SK-N-SH (cell line): ENCODE data around the gene HLA-DQB1. TPM values are rescaled to one million over a fixed set of nuclear protein-coding genes. Genes with fewer than 3 reads are reported as not detected.

ENCODE experiments used
- CTCF ChIA-PET: fragments of 300-600, 350-600 bp; formaldehyde crosslinking; extraction: SDS; loops from one replicate; lab custom pipeline; 2021; lab: Yijun Ruan, JAX
- POLR2A ChIA-PET: fragments of 350-600 bp; sonication (Branson Sonifier 250); formaldehyde crosslinking; extraction: SDS; loops from one replicate; lab custom pipeline; 2020; ENCODE audit warnings: antibody characterized with exemption, inconsistent platforms; lab: Yijun Ruan, JAX
- DNase-seq: peaks from one replicate; pipeline ENCODE4 v3.0.0; 2012
- H2AFZ ChIP-seq: fragments of 200-600 bp; sonication (generic); 2 replicates; pipeline ENCODE4 v1.8.1; 2016; ENCODE audit warnings: antibody characterized with exemption, mild to moderate bottlenecking, low read depth
- H3F3A ChIP-seq: fragments of 200-600 bp; sonication (generic); replicated peaks from 2 replicates; pipeline ENCODE3; 2016; ENCODE audit warnings: antibody characterized with exemption, mild to moderate bottlenecking; ENCODE audit not compliant: insufficient read depth
- H3K27ac ChIP-seq, 2 experiments: fragments of 200-500 bp in 1 of 2; fragments of 200-600 bp in 1 of 2; sonication (Bioruptor generic) in 1 of 2; sonication (generic), shearing (Covaris generic) in 1 of 2; 2 replicates each; pipeline versions ENCODE4 v1.5.1 to v1.6.1; 2014 to 2016; ENCODE audit warnings: low read depth in 2 of 2, inconsistent platforms in 1 of 2, low read length in 1 of 2, mild to moderate bottlenecking in 1 of 2, mixed read lengths in 1 of 2
- H3K27me3 ChIP-seq: fragments of 200-600 bp; sonication (generic), shearing (Covaris generic); 2 replicates; pipeline ENCODE4 v1.6.1; 2016; ENCODE audit warnings: mixed run types; ENCODE audit not compliant: insufficient read depth
- H3K36me3 ChIP-seq, 2 experiments: fragments of 200-500 bp in 1 of 2; fragments of 200-600 bp in 1 of 2; sonication (Bioruptor generic) in 1 of 2; sonication (generic) in 1 of 2; replicated peaks in 1 of 2; 2 replicates each; pipeline versions ENCODE3 to v1.5.1; 2014 to 2016; ENCODE audit warnings: low read length in 1 of 2, mild to moderate bottlenecking in 1 of 2; ENCODE audit not compliant: insufficient read depth in 2 of 2, control insufficient read depth in 1 of 2
- H3K4me1 ChIP-seq, 2 experiments: fragments of 200-500 bp in 1 of 2; fragments of 200-600 bp in 1 of 2; sonication (Bioruptor generic) in 1 of 2; sonication (generic), shearing (Covaris generic) in 1 of 2; 2 replicates each; pipeline versions ENCODE4 v1.5.1 to v1.6.1; 2014 to 2016; ENCODE audit warnings: low read depth in 1 of 2, low read length in 1 of 2, mixed run types in 1 of 2; ENCODE audit not compliant: insufficient read depth in 2 of 2, control insufficient read depth in 1 of 2
- H3K4me2 ChIP-seq: fragments of 200-600 bp; sonication (generic), shearing (Covaris generic); 2 replicates; pipeline ENCODE4 v1.6.1; 2017; ENCODE audit warnings: mixed run types
- H3K4me3 ChIP-seq, 2 experiments: fragments of 200-500 bp in 1 of 2; fragments of 200-600 bp in 1 of 2; sonication (Bioruptor generic) in 1 of 2; sonication (generic), shearing (Covaris generic) in 1 of 2; 2 replicates each; pipeline versions ENCODE4 v1.5.1 to v1.8.1; 2014 to 2016; ENCODE audit warnings: low read depth in 2 of 2, inconsistent platforms in 1 of 2, low read length in 1 of 2, mild to moderate bottlenecking in 1 of 2, mixed read lengths in 1 of 2, moderate library complexity in 1 of 2
- H3K79me2 ChIP-seq: fragments of 200-600 bp; sonication (generic); 2 replicates; pipeline ENCODE4 v1.8.1; 2017; ENCODE audit warnings: mild to moderate bottlenecking; ENCODE audit not compliant: insufficient read depth
- H3K9ac ChIP-seq: fragments of 200-600 bp; sonication (generic); 2 replicates; pipeline ENCODE4 v1.6.1; 2017; ENCODE audit warnings: mixed run types
- H3K9me2 ChIP-seq: fragments of 200-600 bp; sonication (generic); 2 replicates; pipeline ENCODE4 v1.6.1; 2017; ENCODE audit warnings: mixed run types
- H3K9me3 ChIP-seq: fragments of 200-600 bp; sonication (generic); 2 replicates; pipeline ENCODE4 v1.6.1; 2017; ENCODE audit warnings: mixed run types, mild to moderate bottlenecking, moderate library complexity
- H4K20me1 ChIP-seq: fragments of 200-600 bp; sonication (generic); 2 replicates; pipeline ENCODE4 v1.6.1; 2017; ENCODE audit warnings: mild to moderate bottlenecking, mixed run types; ENCODE audit not compliant: insufficient read depth
- CHD2 ChIP-seq: fragments of 150-350 bp; IDR thresholded peaks from 2 replicates; pipeline ENCODE4 v1.6.1; 2018; ENCODE audit warnings: low read length; ENCODE audit not compliant: partially characterized antibody
- CTCF ChIP-seq: fragments of 200-600 bp; sonication (generic); IDR thresholded peaks from 2 replicates; pipeline ENCODE4 v1.6.1; 2017; ENCODE audit warnings: antibody characterized with exemption, mild to moderate bottlenecking, moderate library complexity
- ELF1 ChIP-seq: IDR thresholded peaks from 2 replicates; pipeline ENCODE4 v1.4.0; 2012
- EP300 ChIP-seq, 2 experiments: IDR thresholded peaks; 2 replicates each; pipeline versions ENCODE4 v1.4.0 to v1.6.1; 2012; ENCODE audit warnings: borderline replicate concordance in 1 of 2, low read depth in 1 of 2, low read length in 1 of 2
- FOSL2 ChIP-seq: IDR thresholded peaks from 2 replicates; pipeline ENCODE4 v1.4.0; 2012; ENCODE audit warnings: low read depth, mild to moderate bottlenecking, moderate library complexity, borderline replicate concordance
- GABPA ChIP-seq: IDR thresholded peaks from 2 replicates; pipeline ENCODE4 v1.4.0; 2012; ENCODE audit warnings: low read depth, mild to moderate bottlenecking
- MEF2A ChIP-seq: IDR thresholded peaks from 2 replicates; pipeline ENCODE4 v1.4.0; 2012; ENCODE audit warnings: low read depth, borderline replicate concordance
- MXI1 ChIP-seq: IDR thresholded peaks from 2 replicates; pipeline ENCODE4 v1.6.1; 2012; ENCODE audit warnings: mild to moderate bottlenecking, low read depth, low read length, improper control_type of control experiment
- RCOR1 ChIP-seq: fragments of 150-350 bp; IDR thresholded peaks from 2 replicates; pipeline ENCODE4 v1.6.1; 2017; ENCODE audit warnings: antibody characterized with exemption, low read length
- REST ChIP-seq: IDR thresholded peaks from 2 replicates; pipeline ENCODE4 v1.6.1; 2012; ENCODE audit warnings: mild to moderate bottlenecking, low read depth, low read length, moderate library complexity
- RXRA ChIP-seq: IDR thresholded peaks from 2 replicates; pipeline ENCODE4 v1.4.0; 2012; ENCODE audit warnings: low read depth, mild to moderate bottlenecking, borderline replicate concordance
- SMC3 ChIP-seq: IDR thresholded peaks from 2 replicates; pipeline ENCODE4 v1.6.1; 2012; ENCODE audit warnings: low read depth, low read length, improper control_type of control experiment
- TAF1 ChIP-seq: IDR thresholded peaks from 2 replicates; pipeline ENCODE4 v1.6.1; 2012; ENCODE audit warnings: low read depth, mild to moderate bottlenecking, low read length, moderate library complexity, borderline replicate concordance
- TCF12 ChIP-seq: IDR thresholded peaks from 2 replicates; pipeline ENCODE4 v1.4.0; 2012
- USF1 ChIP-seq: IDR thresholded peaks from 2 replicates; pipeline ENCODE4 v1.4.0; 2012; ENCODE audit warnings: low read depth, borderline replicate concordance
- USF2 ChIP-seq: fragments of 150-350 bp; IDR thresholded peaks from 2 replicates; pipeline ENCODE4 v1.6.1; 2017; ENCODE audit warnings: antibody characterized with exemption, low read length, low read depth, borderline replicate concordance
- YY1 ChIP-seq: IDR thresholded peaks from 2 replicates; pipeline ENCODE4 v1.4.0; 2012; ENCODE audit warnings: low read depth, mild to moderate bottlenecking
- WGBS: methylation state at CpG from one replicate; pipeline ENCODE4 v1.1.6; 2017; ENCODE audit warnings: low lambda C conversion rate; 5-methylcytosine and 5-hydroxymethylcytosine counted together
- polyA plus RNA-seq, 3 experiments: library from polyadenylated mRNA; depleted of rRNA; stranded (reverse); fragments of >200 nt; gene quantifications; 2 replicates each; pipeline ENCODE4 v1.2.3, GENCODE V29; 2012

The HLA-DQB1 gene
- polyA plus RNA-seq, 1 of the 3 experiments (the other 2 are of a cell fraction), result not detected

- ChIA-PET POLR2A (no interaction called here), CTCF (interaction anchor here (0.6 to 1.1 kb wide), 2 partner anchors 79 to 189 kb away, joined by 3 to 4 read pairs; no protein-coding TSS in a partner anchor)
- no peaks in the 10 kb centered on the region for H3K79me2 ChIP-seq
- no peak overlapping the region for H3K4me3 ChIP-seq
- no peaks in the 10 kb centered on the region for H3K9me2 ChIP-seq
- H3K4me2 ChIP-seq, result no peak overlapping the region
- DNase-seq, result no peak
- H3K27ac ChIP-seq, result no peak overlapping the region
- no peak overlapping the region for H3K9ac ChIP-seq
- H3K36me3 ChIP-seq, result no peaks in the 10 kb centered on the region
- no peak overlapping the region for H2AFZ ChIP-seq
- no peaks in the 10 kb centered on the region for H3K9me3 ChIP-seq
- H3K4me1 ChIP-seq, result no peaks in the 10 kb centered on the region
- TF ChIP-seq YY1 (no peak), SMC3 (no peak), EP300 (IDR thresholded peaks at IDR 0.05; ENCODE audit: borderline replicate concordance in 1 of 2, low read depth in 1 of 2, low read length in 1 of 2) (no peak), ELF1 (no peak), REST (no peak), USF2 (no peak), MEF2A (no peak), TAF1 (no peak), TCF12 (no peak), GABPA (no peak), USF1 (no peak), RXRA (no peak)
- no peaks in the 10 kb centered on the region for H3F3A ChIP-seq
- no peaks in the 10 kb centered on the region for H4K20me1 ChIP-seq
- 0% methylated on average over 3 of the region's 3 CpGs for WGBS
- no peaks in the 10 kb centered on the region for H3K27me3 ChIP-seq
These were observed 45.1 kb downstream of the HLA-DQB1 start for GRCh38 chr6:32621372-32621771.

- no peaks in the 10 kb centered on the region for H3K9me2 ChIP-seq
- no peaks in the 10 kb centered on the region for H3K4me1 ChIP-seq
- DNase-seq, result no peak
- TF ChIP-seq FOSL2, result no peak
- TF ChIP-seq USF1, result no peak
- no peak for TF ChIP-seq TCF12
- TF ChIP-seq CTCF, result no peak
- TF ChIP-seq RXRA, result no peak
- TF ChIP-seq RCOR1, result no peak
- TF ChIP-seq CHD2, result no peak
- no peak for TF ChIP-seq MXI1
- TF ChIP-seq, all 33 proteins: peak for 0
- no peaks in the 10 kb centered on the region for H3K9me3 ChIP-seq
- H3K27me3 ChIP-seq, result no peaks in the 10 kb centered on the region
- no peaks in the 10 kb centered on the region for H4K20me1 ChIP-seq
- H3F3A ChIP-seq, result no peaks in the 10 kb centered on the region
- H3K27ac ChIP-seq, result no peak overlapping the region
- no peak overlapping the region for H3K4me3 ChIP-seq
- WGBS, result 9% methylated on average over 1 of the region's 1 CpG
- no peak overlapping the region for H3K9ac ChIP-seq
- POLR2A ChIA-PET, result no interaction called here
- H3K36me3 ChIP-seq, result no peaks in the 10 kb centered on the region
- CTCF ChIA-PET, result interaction anchor here (0.6 kb wide), 1 partner anchor 250 kb away, joined by 3 read pairs; no protein-coding TSS in a partner anchor
- no peaks in the 10 kb centered on the region for H3K79me2 ChIP-seq
- H2AFZ ChIP-seq, result no peak overlapping the region
- no peak overlapping the region for H3K4me2 ChIP-seq
These were observed 48.7 kb downstream of the HLA-DQB1 start for GRCh38 chr6:32617751-32618150.
